NCI-H146 (cell line): Measurements from ENCODE around the gene OR10A3.

Experiments used
- DNase-seq: peaks from one replicate; lab custom pipeline; 2025; lab: John Stamatoyannopoulos, UW

OR10A3 gene

DNA sequence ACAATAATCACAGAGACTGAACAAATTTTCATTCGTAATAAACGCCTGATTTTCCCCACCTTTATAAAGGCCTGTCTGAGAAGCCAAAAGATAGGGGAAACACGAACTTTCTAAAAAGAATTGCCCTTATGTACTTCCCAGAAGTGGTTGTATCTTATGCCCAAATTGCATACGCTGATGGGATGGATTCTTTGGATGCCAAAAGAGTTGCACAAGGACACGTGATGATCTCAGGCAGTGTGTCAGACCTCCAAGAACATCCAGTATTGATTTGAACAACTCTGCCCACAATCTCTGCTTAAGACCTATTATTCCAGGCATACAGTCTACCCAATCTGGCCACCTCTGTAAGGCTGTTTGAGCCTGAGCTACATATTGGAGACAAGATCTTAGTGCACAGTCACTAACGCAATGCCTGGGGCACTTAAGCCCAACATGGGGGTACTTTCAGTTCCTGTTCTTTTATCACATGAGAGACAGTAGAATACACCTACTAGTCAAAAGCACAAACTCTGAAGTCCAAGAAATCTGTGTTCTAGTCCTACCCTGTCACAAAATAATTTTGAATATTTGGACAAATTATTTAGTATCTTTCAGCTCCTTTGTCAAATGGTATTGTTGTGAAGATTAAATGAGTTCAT lies 49.3 kb downstream of the OR10A3 start:
- no peak for DNase-seq

DNA sequence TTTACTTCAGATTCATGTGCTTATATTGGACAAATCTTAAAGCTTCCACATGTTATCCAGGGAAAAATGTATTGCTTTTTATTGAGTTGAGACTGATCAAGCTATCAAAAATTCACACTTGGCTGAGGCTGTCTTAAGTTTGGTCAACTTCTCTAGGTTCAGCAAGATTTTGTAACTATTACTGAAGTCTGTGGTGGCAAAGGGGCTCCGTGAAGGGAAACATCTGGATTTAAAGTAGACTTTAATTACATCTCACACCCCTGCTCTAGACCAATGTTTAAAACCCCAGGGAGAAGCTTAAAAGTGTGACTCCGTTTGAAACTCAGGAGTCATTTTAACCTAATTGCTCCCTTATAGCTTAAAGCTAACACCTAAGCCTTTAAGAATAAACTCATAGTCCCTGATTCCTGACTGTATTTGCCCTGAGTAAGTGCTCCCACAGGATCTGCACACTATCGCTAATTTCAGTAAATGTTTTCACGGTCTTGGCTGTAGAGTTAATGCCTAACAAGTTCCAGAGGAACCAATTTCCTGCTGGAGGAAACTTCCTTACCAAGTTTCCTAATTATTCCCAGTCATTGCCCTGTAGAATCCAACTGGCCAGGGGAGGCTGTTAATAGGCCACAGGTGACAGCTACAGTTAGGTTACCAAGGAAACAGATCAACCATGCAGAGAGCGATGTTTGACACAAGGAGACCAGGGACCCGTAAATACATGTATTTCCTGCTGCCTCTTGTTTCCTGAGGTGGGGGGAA lies 50.9 kb downstream of the OR10A3 start:
- no peak for DNase-seq

DNA sequence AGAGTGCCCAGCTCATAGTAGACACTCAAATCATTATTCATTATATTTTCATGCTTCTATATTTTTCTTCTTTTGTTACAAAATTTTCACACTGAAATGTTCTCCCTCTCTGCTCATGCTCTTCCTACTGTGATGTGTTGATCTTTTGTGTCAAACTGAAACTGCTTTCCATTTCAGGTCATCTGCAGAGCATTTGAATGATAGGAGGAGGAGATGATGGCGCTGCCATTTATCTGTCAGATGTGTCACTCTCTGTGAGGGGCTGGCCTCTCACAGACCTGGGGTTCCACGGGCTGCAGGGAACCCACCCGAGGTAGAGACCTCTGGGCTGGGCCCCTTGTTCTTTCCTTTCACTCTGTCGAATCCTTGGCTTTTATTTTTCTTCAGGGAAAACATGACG lies 51.5 kb downstream of the OR10A3 start:
- no peak for DNase-seq
